ENCODE results near the gene GOLPH3. TPM values are rescaled to one million over a fixed set of nuclear protein-coding genes. Genes with fewer than 3 reads are reported as not detected.
A peak's percentile ranks its signal among the peaks of the same experiment; 100 is the strongest.
"Not testable (repeated sequence)": the region's sequence is repeated elsewhere in the genome, so short reads cannot be mapped to it uniquely, and the experiment has no call there.

Gene GOLPH3
- total RNA-seq (2014; rRNA removed; shearing (Covaris generic)) = 94.1 and 96.5 TPM in 2 replicates
- 97.4 and 127 TPM in 2 replicates for polyA plus RNA-seq (2015; cell fraction: cytosol; rRNA removed)
- polyA plus RNA-seq (2015; cell fraction: nucleus; rRNA removed) = 35.1 and 38.8 TPM in 2 replicates

DNA sequence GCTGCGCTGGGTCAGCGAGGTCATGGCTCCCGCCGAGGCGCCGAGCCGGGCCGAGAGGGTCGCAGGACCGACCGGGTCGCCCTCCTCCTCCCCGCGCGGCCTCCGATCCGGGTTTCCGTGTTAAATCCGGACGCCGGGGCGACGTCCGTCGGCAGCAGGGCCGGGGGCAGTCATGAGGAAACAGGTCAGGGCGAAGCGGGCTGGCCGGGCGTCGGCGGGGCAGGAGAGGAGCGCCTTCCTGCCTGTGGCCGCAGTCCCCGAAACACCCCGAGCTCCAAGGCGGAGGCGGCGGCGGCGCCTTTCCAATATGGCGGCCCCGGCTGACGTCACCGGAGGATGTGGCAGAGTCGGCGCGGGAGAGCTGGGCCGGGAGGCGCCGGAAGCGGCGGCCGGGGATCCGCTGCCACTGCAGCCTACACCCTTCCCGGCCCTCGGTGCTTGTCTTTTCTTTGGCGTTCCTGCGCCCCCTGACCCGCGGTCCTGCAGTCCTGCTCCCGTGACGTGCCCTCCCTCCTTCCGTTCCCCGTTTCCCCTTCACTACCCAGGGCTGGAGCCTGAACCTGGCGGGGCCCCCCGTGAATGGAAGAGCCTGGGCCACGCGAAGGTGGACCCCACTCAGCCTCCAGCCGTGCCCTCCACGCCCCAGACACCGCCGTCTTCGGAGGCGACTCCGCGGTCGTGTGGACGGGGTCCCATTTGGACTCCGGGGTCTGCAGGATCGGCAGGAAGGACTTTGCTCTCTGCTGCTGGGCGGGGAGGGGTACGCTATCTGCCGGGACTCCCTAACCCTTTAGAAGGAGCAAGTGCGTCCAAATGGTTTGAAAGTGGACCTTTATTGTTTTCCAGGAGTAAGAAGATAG is at the start of gene GOLPH3:
GOLPH3 (minus strand) TSS at position 309 of the 860 bp plus-strand sequence; CDS start at position 24, 285 bp downstream.
- DNase-seq (ENCODE audit: low read depth, low spot score) = peak; percentile 93
- in situ Hi-C loops (cut with HindIII; ENCODE audit: low pct_unique_long_range_greater_than_20kb, low sequenced_read_pairs) = no loop called here

GRCh38 chr5:32222723-32223470 is 48.8 kb upstream of the GOLPH3 start:
- in situ Hi-C loops (cut with HindIII; ENCODE audit: low pct_unique_long_range_greater_than_20kb, low sequenced_read_pairs) = no loop called here
- no peak for DNase-seq (ENCODE audit: low read depth, low spot score)

DNA sequence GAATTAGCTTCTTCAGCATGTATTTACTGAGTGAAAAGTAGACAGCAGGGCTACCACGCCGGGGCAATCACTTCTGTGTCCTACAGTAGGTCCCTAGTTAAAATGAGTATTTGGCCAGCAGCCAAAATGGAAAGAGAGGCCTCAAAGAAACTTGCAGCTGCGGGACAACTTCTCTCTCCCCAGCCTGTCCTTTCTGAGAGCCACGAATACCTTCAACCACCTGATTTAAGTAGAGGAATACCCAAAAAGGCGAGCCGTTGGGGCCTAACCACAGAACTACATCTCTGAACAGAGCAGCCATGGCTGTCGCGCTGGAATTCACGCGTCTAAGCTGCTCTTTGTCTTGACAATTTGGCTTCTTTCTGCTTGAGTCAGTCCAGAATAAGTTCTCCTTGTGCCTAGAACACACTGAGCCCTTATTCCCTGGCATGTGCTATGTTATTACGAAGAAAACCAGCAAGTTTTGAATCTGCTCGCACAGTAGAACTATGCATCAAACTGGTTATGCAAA is 43.8 kb upstream of the GOLPH3 start:
- DNase-seq (ENCODE audit: low read depth, low spot score) = peak; percentile 92
- in situ Hi-C loops (cut with HindIII; ENCODE audit: low pct_unique_long_range_greater_than_20kb, low sequenced_read_pairs) = no loop called here

DNA sequence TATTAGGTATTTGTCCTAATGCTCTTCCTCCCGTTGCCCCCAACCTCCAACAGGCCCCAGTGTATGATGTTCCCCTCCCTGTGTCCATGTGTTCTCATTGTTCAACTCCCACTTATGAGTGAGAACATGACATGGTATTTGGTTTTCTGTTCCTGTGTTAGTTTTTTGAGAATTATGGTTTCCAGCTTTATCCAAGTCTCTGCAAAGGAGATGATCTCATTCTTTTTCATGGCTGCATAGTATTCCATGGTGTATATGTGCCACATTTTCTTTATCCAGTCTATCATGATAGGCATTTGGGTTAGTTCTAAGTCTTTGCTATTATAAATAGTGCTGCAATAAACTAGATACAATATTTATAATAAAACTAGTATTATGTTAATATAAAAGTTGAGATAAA is 40.2 kb upstream of the GOLPH3 start:
- DNase-seq (ENCODE audit: low read depth, low spot score); in situ Hi-C loops (cut with HindIII; ENCODE audit: low pct_unique_long_range_greater_than_20kb, low sequenced_read_pairs): not testable (repeated sequence)

DNA sequence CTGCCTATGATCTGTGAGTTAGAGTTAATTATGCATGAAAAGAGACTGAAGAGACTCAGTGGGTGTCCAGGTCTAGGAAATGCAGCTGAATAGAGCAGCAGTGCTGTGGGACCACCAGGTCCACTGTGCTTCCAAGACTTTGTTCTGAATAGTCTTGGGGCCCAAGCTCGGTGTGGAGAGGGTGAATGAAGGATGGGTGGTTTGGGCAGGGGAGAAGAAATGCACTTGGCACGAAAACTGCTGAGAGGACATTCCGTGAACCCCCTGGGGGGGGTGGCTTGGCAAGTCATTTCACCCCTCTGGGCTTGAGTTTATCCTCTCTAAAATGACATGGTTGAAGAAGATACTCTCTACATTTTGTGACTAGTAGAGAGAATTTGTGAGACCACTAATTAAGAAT is 36.0 kb upstream of the GOLPH3 start:
- no peak for DNase-seq (ENCODE audit: low read depth, low spot score)
- in situ Hi-C loops (cut with HindIII; ENCODE audit: low pct_unique_long_range_greater_than_20kb, low sequenced_read_pairs) = no loop called here

- DNase-seq (ENCODE audit: low read depth, low spot score); in situ Hi-C loops (cut with HindIII; ENCODE audit: low pct_unique_long_range_greater_than_20kb, low sequenced_read_pairs): not testable (repeated sequence)
Measured at GRCh38 chr5:32208837-32209236, 34.7 kb upstream of the GOLPH3 start.

DNA sequence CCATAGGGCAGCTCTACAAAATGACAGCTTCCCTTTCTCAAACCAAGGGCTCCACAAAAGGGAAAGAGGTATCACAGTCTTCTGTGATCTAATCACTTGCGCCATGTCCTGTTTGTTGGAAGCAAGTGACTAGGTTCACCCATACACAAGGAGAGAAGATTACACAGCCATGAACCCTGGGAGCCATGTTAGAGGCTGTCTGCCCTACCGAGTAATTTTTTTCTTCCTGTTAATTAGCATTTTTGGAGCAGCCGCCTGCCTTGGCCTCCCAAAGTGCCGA is 33.2 kb upstream of the GOLPH3 start:
- no peak for DNase-seq (ENCODE audit: low read depth, low spot score)
- in situ Hi-C loops (cut with HindIII; ENCODE audit: low pct_unique_long_range_greater_than_20kb, low sequenced_read_pairs) = no loop called here

DNA sequence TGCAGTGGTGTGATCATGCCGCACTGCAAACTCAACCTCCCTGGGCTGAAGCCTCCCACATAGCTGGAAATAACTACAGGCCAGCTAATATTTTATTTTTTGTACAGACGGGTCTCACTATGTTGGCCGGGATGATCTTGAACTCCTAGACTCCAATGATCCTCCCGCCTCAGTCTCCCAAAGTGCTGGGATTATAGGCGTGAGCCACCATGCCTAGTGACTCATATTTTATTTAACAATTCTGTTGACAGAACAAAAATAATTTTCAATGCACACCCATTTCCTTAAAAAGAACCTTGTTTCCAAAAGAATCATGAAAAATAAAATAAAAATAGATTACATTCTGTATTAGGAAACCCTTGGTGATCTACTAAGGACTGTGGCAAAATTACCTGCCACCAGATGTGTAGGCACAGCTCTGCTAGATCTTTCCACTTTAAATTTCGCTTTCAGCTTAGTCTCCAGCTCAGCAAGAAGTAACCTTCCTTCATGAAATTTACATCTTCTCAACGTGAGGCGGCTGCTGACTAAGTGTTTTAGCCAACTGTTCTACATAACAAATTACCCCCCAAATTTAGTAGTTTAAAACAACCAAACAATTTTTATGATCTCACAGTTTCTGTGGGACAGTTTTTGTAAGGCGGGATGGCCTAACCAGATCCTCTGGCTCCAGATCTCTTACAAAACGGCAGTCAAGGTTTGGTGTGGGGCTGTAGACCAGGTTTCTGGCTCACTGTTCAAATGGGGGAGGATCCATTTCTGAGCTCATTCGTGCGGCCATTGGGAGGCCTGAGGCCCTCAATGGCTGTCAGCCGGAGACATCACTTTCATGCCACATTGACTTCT is 32.6 kb upstream of the GOLPH3 start:
- DNase-seq (ENCODE audit: low read depth, low spot score) = no peak
- in situ Hi-C loops (cut with HindIII; ENCODE audit: low pct_unique_long_range_greater_than_20kb, low sequenced_read_pairs) = no loop called here

GRCh38 chr5:32206053-32206452 is 31.9 kb upstream of the GOLPH3 start:
- DNase-seq (ENCODE audit: low read depth, low spot score) = no peak
- in situ Hi-C loops (cut with HindIII; ENCODE audit: low pct_unique_long_range_greater_than_20kb, low sequenced_read_pairs) = no loop called here

GRCh38 chr5:32202394-32202793 is 28.3 kb upstream of the GOLPH3 start:
- in situ Hi-C loops (cut with HindIII; ENCODE audit: low pct_unique_long_range_greater_than_20kb, low sequenced_read_pairs) = no loop called here
- no peak for DNase-seq (ENCODE audit: low read depth, low spot score)

DNA sequence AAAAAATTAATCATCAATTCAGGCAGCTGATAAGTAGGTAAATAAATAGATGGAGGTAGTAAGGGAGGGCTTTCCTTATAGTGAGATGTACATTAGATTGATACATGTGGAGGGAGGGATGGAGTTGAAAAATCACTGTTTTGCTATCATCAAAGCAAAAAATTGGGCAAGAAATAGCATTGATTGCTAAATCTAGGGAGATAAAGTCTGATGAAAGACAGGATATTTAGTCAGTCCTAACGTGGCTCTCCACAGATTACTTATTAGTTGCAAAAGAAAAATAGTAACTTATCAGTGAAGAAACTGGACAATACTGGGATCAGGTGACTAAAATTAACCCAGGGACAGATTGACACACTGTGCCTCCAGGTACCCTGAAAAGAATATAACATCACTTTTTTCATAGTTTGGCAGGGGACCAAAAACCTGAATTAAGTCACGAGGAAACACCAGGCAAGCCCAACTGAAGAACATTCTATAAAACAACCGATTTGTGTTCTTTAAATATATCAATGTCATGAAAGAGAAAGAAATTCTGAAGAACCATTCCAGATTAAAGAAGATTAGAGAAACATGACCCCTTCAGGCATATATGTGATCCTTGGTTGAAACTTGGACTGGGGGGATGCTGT is 27.1 kb upstream of the GOLPH3 start:
- in situ Hi-C loops (cut with HindIII; ENCODE audit: low pct_unique_long_range_greater_than_20kb, low sequenced_read_pairs) = no loop called here
- no peak for DNase-seq (ENCODE audit: low read depth, low spot score)

GRCh38 chr5:32197032-32197431 is 22.9 kb upstream of the GOLPH3 start:
- in situ Hi-C loops (cut with HindIII; ENCODE audit: low pct_unique_long_range_greater_than_20kb, low sequenced_read_pairs) = no loop called here
- no peak for DNase-seq (ENCODE audit: low read depth, low spot score)

- in situ Hi-C loops (cut with HindIII; ENCODE audit: low pct_unique_long_range_greater_than_20kb, low sequenced_read_pairs) = no loop called here
- DNase-seq (ENCODE audit: low read depth, low spot score) = no peak
Measured at GRCh38 chr5:32195265-32195664, 21.1 kb upstream of the GOLPH3 start.

DNA sequence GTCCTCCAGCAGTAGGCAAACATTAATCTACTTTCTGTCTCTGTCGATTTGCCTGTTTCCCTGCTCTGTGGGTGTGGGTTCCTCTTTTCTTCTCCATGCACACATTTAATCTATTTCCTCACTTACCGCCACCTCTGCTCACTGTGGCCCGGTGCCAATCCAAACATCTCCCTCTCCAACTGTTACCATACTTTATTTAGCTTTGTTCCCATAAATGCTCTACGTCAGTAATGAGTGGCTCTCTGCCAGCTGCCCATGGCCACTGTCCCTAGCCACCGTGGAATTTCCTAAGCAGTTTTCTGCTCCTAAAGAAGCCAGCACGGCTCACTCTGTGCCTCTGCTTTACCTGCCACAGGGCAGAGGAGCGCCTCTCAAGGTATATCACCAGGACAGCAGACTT is 19.5 kb upstream of the GOLPH3 start:
- peak; percentile 43 for DNase-seq (ENCODE audit: low read depth, low spot score)
- in situ Hi-C loops (cut with HindIII; ENCODE audit: low pct_unique_long_range_greater_than_20kb, low sequenced_read_pairs) = no loop called here

GRCh38 chr5:32190095-32190494 is 16.0 kb upstream of the GOLPH3 start:
- in situ Hi-C loops (cut with HindIII; ENCODE audit: low pct_unique_long_range_greater_than_20kb, low sequenced_read_pairs) = no loop called here
- no peak for DNase-seq (ENCODE audit: low read depth, low spot score)

GRCh38 chr5:32187675-32188074 is 13.6 kb upstream of the GOLPH3 start:
- in situ Hi-C loops (cut with HindIII; ENCODE audit: low pct_unique_long_range_greater_than_20kb, low sequenced_read_pairs) = no loop called here
- DNase-seq (ENCODE audit: low read depth, low spot score) = no peak

DNA sequence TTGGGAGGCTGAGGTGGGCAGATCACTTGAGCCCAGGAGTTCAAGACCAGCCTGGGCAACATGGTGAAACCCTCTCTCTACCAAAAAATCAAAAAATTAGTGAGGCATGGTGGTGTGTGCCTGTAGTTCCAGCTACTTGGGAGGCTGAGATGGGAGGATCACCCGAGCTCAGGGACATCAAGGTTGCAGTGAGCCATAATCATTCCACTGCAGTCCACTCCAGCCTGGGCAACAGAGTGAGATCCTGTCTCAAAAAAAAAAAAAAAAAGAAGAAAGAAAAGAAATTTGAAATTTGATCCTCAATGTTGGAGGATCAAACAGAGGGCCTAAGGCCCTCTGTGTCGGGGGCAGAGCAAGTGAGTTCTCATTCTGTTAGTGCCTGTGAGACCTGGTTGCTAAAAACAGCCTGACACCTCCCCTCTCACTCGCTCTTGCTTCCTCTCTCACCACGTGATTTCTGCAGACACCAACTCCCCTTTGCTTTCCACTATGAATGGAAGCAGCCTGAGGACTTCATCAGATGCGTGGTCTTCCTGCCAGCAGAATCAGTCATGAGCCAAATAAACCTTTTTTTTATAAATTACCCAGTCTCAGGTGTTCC is 8.4 kb upstream of the GOLPH3 start:
- DNase-seq (ENCODE audit: low read depth, low spot score) = no peak
- in situ Hi-C loops (cut with HindIII; ENCODE audit: low pct_unique_long_range_greater_than_20kb, low sequenced_read_pairs) = no loop called here

All from SK-MEL-5 (cell line).